Measurements from ENCODE around the gene SUN5. TPM values are rescaled to one million over a fixed set of nuclear protein-coding genes. Genes with fewer than 3 reads are reported as not detected.

The SUN5 gene
- total RNA-seq, 3 donors from 2014 or later = not detected

DNA sequence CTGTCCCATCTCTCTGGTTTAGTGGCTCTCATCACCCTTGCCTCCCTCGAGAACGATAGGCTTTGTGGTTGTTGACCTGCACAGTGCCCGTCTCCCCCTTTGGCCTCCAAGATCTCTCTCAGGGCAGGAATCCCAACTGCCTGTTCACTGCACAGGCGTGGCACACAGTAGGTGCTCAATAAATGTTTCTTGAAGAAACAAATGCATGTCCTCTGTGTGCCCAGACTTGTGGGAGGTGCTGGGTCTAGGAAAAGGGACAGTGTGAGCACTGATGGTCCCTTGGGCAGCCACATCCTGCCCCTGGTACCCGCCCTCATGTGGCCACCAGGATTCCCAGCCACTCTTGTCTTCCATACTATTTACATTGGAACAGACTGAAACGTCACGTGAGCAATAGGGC, 24.6 kb upstream of the SUN5 start:
- Histone ChIP-seq H3K36me3 (ENCODE audit: low read depth) (no peaks in the 10 kb centered on the region), H3K4me1 (ENCODE audit: low read depth) (no peaks in the 10 kb centered on the region), H3K9me3 (no peaks in the 10 kb centered on the region), H3K4me3 (no peak overlapping the region)
- intact Hi-C loops (cut with DNase I, micrococcal nuclease) = no loop called here
- ATAC-seq (no peak), DNase-seq (no peak)
- TF ChIP-seq, protein P1, sequence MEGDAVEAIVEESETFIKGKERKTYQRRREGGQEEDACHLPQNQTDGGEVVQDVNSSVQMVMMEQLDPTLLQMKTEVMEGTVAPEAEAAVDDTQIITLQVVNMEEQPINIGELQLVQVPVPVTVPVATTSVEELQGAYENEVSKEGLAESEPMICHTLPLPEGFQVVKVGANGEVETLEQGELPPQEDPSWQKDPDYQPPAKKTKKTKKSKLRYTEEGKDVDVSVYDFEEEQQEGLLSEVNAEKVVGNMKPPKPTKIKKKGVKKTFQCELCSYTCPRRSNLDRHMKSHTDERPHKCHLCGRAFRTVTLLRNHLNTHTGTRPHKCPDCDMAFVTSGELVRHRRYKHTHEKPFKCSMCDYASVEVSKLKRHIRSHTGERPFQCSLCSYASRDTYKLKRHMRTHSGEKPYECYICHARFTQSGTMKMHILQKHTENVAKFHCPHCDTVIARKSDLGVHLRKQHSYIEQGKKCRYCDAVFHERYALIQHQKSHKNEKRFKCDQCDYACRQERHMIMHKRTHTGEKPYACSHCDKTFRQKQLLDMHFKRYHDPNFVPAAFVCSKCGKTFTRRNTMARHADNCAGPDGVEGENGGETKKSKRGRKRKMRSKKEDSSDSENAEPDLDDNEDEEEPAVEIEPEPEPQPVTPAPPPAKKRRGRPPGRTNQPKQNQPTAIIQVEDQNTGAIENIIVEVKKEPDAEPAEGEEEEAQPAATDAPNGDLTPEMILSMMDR (IDR thresholded peaks at IDR 0.05) = no peak

DNA sequence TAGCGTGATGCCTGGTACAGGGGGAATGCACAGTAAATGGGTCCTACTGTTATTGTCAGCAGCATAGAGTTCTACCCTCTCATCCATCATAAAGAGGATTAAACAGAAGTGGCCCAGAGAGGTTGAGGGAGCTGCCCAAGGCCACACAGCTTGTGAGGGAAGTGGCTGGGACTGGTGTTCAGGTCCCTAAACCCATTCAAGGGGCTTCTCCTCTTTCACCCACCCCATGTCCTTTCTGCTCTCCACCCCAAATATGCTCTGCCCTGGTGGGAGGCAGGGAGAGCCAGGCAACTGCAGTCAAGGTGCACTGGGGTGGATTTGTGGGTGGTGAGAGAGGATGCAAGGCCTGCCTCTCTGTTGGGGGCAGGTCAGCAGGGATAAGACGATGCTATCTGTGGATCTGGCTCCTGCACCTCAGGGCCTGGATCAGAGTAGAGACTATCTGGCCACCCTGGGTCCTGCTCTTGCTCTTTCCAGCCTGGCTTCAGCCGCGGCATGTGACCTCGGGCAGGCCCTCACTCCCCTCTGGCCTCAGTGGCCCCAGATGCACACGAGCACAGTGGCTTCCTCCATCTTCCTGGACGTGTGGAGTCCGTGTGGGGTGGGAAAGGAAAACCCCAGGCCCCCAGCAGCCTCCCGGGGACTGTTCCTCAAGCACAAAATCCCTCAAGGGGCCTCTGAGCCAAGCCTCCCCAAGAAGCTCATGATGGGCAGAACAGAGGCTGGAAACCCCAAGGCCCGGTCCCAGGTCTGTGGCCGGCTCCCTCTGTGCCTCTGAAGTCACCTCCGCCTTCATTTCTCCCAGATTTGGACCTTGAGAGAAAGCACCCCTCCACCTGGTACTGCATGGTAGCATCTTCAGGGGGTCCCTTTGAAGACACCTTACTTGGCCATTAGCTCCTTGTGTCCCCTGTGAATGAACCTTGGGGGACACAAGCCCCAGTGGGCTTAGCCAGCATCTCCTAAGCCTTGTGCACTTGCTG, 23.8 kb upstream of the SUN5 start:
- intact Hi-C loops (cut with DNase I, micrococcal nuclease) = no loop called here
- no peak for ATAC-seq

DNA sequence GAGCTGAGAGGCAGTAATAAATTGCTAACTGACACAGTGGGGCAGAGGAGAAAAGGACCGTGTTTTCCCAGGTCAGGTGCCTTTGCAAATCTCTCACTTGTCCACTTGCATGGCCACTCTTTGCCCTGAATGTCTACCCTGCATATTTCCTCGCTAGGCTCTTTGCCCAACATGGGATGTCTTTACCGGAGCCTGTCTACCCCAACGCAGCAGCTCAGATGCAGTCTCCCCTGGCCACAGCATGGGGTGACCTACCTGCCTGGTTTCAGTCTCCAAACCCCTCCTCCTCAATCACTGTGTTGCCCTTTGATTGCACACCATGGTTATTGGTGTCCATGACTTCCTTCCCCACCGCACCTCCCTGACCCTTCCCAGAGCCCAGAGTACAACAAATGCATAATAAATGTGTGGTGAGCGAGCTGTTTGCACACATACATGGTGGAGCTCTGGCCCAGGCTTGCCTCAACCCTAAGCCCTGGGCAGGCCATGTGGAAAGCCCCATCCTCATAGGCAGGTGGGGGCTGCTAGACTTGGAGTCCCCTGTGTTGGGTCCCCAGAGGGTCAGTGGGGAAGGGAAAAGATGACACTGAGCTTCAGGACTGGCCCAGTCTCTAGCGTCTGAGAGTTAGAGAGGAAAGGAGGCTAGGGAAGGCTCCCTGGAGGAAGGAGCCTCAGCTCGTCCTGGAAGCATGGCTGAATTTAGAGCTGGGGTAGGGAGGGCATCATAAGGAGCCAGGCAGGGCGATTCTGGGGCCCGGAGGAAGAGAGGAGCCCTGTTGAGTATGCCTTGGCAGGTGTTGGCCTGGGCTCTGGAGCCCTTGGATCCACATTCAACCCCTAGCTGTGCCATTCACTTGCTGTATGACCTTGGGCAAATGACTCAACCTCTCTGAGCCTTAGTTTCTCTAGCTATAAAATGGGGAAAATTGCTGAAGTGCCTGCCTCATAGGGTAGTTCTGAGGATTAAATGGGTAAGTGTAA, 22.8 kb upstream of the SUN5 start:
- no peak for DNase-seq
- Histone ChIP-seq H3K36me3 (ENCODE audit: low read depth) (no peaks in the 10 kb centered on the region), H3K4me3 (no peak overlapping the region), H3K4me1 (ENCODE audit: low read depth) (no peaks in the 10 kb centered on the region), H3K9me3 (no peaks in the 10 kb centered on the region)
- no peak for ATAC-seq
- intact Hi-C loops (cut with DNase I, micrococcal nuclease) = no loop called here
- TF ChIP-seq, protein P1 (IDR thresholded peaks at IDR 0.05) = no peak

More for the DNA sequence above, 23.8 kb upstream of the SUN5 start:
- Histone ChIP-seq H3K4me3 (no peak overlapping the region), H3K36me3 (ENCODE audit: low read depth) (no peaks in the 10 kb centered on the region), H3K9me3 (no peaks in the 10 kb centered on the region), H3K4me1 (ENCODE audit: low read depth) (no peaks in the 10 kb centered on the region)
- DNase-seq = no peak
- TF ChIP-seq, protein P1 (IDR thresholded peaks at IDR 0.05) = no peak

DNA sequence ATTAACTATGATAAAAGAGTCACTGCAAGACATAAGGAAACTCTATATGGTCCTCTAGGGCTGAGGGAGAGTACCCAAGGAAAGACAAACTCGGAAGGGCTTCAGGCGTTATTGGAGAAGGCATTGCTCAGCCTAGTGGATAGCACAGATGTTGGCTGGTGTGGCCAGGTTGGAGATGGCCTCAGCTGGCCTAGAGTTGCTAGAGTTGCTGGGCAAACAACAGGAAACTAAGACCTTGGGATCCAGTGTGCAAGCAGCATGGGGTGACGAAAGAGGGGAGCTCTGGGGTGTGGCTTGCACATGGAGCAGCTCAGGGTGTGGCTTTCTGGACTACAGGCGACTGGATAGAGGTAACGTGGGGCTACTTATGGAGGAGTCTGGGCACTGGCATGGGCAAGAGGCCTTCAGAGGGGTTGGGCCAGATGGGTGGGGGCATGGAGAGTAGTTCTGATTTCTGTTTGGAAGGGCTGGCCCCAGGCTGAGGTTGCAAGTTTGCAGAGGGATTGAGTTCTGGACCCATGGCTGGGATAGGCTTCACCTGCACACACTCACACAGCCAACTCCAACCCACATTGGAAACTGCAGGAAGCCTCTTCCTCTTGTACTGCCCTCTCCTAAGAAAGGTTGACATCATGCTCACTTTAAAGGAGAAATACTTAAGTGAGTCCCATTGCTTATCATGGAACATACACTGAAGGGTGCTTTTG, 22.0 kb upstream of the SUN5 start:
- ATAC-seq = no peak
- Histone ChIP-seq H3K36me3 (ENCODE audit: low read depth) (no peaks in the 10 kb centered on the region), H3K4me1 (ENCODE audit: low read depth) (no peaks in the 10 kb centered on the region), H3K9me3 (no peaks in the 10 kb centered on the region), H3K4me3 (no peak overlapping the region)
- intact Hi-C loops (cut with DNase I, micrococcal nuclease) = no loop called here
- DNase-seq = no peak
- TF ChIP-seq, protein P1 (IDR thresholded peaks at IDR 0.05) = no peak

DNA sequence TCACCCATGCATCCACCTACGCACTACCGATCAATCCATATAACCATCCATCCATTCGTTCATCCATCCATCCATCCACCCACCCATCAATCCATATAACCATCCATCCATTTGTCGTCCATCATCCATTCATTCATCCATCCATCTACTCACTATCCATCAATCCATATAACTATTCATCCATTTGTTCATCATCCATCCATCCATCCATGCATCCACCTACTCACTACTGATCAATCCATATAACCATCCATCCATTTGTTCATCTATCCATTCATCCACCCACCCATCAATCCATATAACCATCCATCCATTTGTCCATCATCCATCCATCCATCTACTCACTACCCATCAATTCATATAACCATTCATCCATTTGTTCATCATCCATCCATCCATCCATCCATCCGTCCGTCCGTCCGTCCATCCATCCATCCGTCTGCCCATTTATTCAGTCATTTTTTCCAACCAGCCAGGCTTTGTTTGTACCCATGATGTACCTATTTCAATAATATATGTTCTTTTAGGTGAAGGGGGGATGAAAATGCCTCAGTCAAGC, 21.2 kb upstream of the SUN5 start:
- Histone ChIP-seq H3K9me3 (no peaks in the 10 kb centered on the region), H3K4me1 (ENCODE audit: low read depth) (no peaks in the 10 kb centered on the region), H3K36me3 (ENCODE audit: low read depth) (no peaks in the 10 kb centered on the region), H3K4me3 (no peak overlapping the region)
- ATAC-seq (no peak), DNase-seq (no peak)
- intact Hi-C loops (cut with DNase I, micrococcal nuclease) = no loop called here
- TF ChIP-seq, protein P1 (IDR thresholded peaks at IDR 0.05) = no peak

All from mucosa of descending colon (tissue), 3 donors.